Kidney (tissue), 14 donors: ENCODE measurements around the gene UBE2J2. TPM values are rescaled to one million over a fixed set of nuclear protein-coding genes. Genes with fewer than 3 reads are reported as not detected.

ENCODE experiments used
- DNase-seq, 5 donors: peaks; one replicate each; pipeline ENCODE4 v3.0.0-alpha.2; 2013 to 2020
- FAIRE-seq: peaks from 2 replicates; lab custom pipeline; 2012; peaks lifted over from hg19 to GRCh38; lab: Jason Lieb, UNC
- H3K27ac ChIP-seq, 2 donors: one replicate each; pipeline ENCODE4 v1.7.0; 2013; ENCODE audit warnings: low read depth in 2 of 2, low read length in 2 of 2, inconsistent platforms in 1 of 2
- H3K27me3 ChIP-seq: one replicate; pipeline ENCODE4 v1.7.1; 2013; ENCODE audit warnings: low read length, inconsistent platforms; ENCODE audit not compliant: control insufficient read depth, insufficient read depth
- H3K36me3 ChIP-seq, 3 donors: one replicate each; pipeline versions ENCODE4 v1.7.0 to v1.7.1; 2013; ENCODE audit warnings: low read length in 3 of 3, control low read depth in 1 of 3, inconsistent platforms in 1 of 3; ENCODE audit not compliant: insufficient read depth in 3 of 3, control insufficient read depth in 2 of 3
- H3K4me1 ChIP-seq, 3 donors: one replicate each; pipeline versions ENCODE4 v1.7.0 to v1.7.1; 2013; ENCODE audit warnings: low read length in 3 of 3, inconsistent platforms in 1 of 3, low read depth in 1 of 3; ENCODE audit not compliant: control insufficient read depth in 2 of 3, insufficient read depth in 2 of 3
- H3K4me3 ChIP-seq, 3 donors: one replicate each; pipeline versions ENCODE4 v1.7.0 to v1.8.1; 2013; ENCODE audit warnings: low read length in 3 of 3, control low read depth in 1 of 3, inconsistent platforms in 1 of 3
- H3K9ac ChIP-seq, 3 donors: one replicate each; pipeline versions ENCODE4 v1.7.0 to v1.7.1; 2013; ENCODE audit warnings: low read length in 3 of 3, control low read depth in 1 of 3, inconsistent platforms in 1 of 3
- H3K9me3 ChIP-seq, 3 donors: one replicate each; pipeline versions ENCODE4 v1.7.0 to v1.7.1; 2013; ENCODE audit warnings: low read length in 3 of 3, control low read depth in 1 of 3, inconsistent platforms in 1 of 3; ENCODE audit not compliant: control insufficient read depth in 2 of 3, insufficient read depth in 1 of 3
- intact Hi-C: fragments of 100-400 bp; cut with DNase I; formaldehyde crosslinking; loops from one replicate; pipeline ENCODE4 v1.11.1; 2022
- polyA plus RNA-seq: library from polyadenylated mRNA; stranded (reverse); fragments of 350-450 nt; fragmentation: Illumina TruSeq; extraction: RNeasy Lipid Tissue Mini Kit (QIAGEN cat#74804); gene quantifications from one replicate; pipeline ENCODE4 v1.2.3, GENCODE V29; 2014; ENCODE audit warnings: low read depth, low replicate concordance; ENCODE audit not compliant: insufficient read depth
- total RNA-seq: library from RNA; stranded (reverse); fragmentation: NEBNext Ultra II Directional; extraction: Animal tissue kit (Norgen Biotek cat#: 25700); gene quantifications from one replicate; pipeline ENCODE4 v1.2.1, GENCODE V29; 2021
- TF ChIP-seq, protein P1 (sequence below): IDR thresholded peaks from 3 replicates; pipeline ENCODE4 v1.5.1; 2012; ENCODE audit warnings: mild to moderate bottlenecking, moderate library complexity, borderline replicate concordance; ENCODE audit not compliant: insufficient read depth; ENCODE audit errors: extremely low read depth
- donor health status: control.
- donor health status: control.
- donor health status: control.
- donor health status: control.
- donor health status: control.
- donor health status: DM: yes; HTN: yes; CAD: no.
- donor health status: Normal renal cell carcinoma (clear cell type).

Gene UBE2J2
- total and polyA plus RNA-seq, 2 donors from 2014 or later = 56.6 to 57.4 TPM

- FAIRE-seq (no peak), DNase-seq (peak in 1 of 5 donors; percentile 61)
- TF ChIP-seq, protein P1, sequence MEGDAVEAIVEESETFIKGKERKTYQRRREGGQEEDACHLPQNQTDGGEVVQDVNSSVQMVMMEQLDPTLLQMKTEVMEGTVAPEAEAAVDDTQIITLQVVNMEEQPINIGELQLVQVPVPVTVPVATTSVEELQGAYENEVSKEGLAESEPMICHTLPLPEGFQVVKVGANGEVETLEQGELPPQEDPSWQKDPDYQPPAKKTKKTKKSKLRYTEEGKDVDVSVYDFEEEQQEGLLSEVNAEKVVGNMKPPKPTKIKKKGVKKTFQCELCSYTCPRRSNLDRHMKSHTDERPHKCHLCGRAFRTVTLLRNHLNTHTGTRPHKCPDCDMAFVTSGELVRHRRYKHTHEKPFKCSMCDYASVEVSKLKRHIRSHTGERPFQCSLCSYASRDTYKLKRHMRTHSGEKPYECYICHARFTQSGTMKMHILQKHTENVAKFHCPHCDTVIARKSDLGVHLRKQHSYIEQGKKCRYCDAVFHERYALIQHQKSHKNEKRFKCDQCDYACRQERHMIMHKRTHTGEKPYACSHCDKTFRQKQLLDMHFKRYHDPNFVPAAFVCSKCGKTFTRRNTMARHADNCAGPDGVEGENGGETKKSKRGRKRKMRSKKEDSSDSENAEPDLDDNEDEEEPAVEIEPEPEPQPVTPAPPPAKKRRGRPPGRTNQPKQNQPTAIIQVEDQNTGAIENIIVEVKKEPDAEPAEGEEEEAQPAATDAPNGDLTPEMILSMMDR = no peak
- peaks cover 0 to 4% (median 0%) of the 10 kb centered on the region in 3 donors for H3K4me1 ChIP-seq
- no peaks in the 10 kb centered on the region for H3K27me3 ChIP-seq
- intact Hi-C loops = no loop called here
- H3K27ac ChIP-seq = no peak overlapping the region
- H3K36me3 ChIP-seq = peaks cover 3 to 9% (median 6%) of the 10 kb centered on the region in 3 donors
- H3K4me3 ChIP-seq = no peak overlapping the region
- H3K9me3 ChIP-seq = no peaks in the 10 kb centered on the region
- H3K9ac ChIP-seq = no peak overlapping the region
These were observed 19.0 kb downstream of the UBE2J2 start for GRCh38 chr1:1254667-1254998.

GRCh38 chr1:1253972-1254666 lies 19.5 kb downstream of the UBE2J2 start:
- DNase-seq = peak in 1 of 5 donors; percentile 79
- Histone ChIP-seq H3K9ac (no peak overlapping the region), H3K27me3 (no peaks in the 10 kb centered on the region), H3K4me1 (peaks cover 0 to 4% (median 0%) of the 10 kb centered on the region in 3 donors), H3K36me3 (peaks cover 2 to 8% (median 4%) of the 10 kb centered on the region in 3 donors), H3K9me3 (no peaks in the 10 kb centered on the region), H3K4me3 (no peak overlapping the region), H3K27ac (no peak overlapping the region)
- intact Hi-C loops = no loop called here
- no peak for FAIRE-seq
- TF ChIP-seq, protein P1 = no peak

GRCh38 chr1:1253314-1253713 lies 20.3 kb downstream of the UBE2J2 start:
- Histone ChIP-seq H3K27ac (no peak overlapping the region), H3K4me1 (no peaks in the 10 kb centered on the region), H3K36me3 (peaks cover 0 to 5% (median 0%) of the 10 kb centered on the region in 3 donors), H3K9ac (no peak overlapping the region), H3K9me3 (no peaks in the 10 kb centered on the region), H3K27me3 (no peaks in the 10 kb centered on the region), H3K4me3 (no peak overlapping the region)
- intact Hi-C loops = no loop called here
- TF ChIP-seq, protein P1 = no peak
- FAIRE-seq (no peak), DNase-seq (no peak)
